ENCODE measurements around the gene KCNIP2.
A peak's percentile ranks its signal among the peaks of the same experiment; 100 is the strongest.

Gene KCNIP2

DNA sequence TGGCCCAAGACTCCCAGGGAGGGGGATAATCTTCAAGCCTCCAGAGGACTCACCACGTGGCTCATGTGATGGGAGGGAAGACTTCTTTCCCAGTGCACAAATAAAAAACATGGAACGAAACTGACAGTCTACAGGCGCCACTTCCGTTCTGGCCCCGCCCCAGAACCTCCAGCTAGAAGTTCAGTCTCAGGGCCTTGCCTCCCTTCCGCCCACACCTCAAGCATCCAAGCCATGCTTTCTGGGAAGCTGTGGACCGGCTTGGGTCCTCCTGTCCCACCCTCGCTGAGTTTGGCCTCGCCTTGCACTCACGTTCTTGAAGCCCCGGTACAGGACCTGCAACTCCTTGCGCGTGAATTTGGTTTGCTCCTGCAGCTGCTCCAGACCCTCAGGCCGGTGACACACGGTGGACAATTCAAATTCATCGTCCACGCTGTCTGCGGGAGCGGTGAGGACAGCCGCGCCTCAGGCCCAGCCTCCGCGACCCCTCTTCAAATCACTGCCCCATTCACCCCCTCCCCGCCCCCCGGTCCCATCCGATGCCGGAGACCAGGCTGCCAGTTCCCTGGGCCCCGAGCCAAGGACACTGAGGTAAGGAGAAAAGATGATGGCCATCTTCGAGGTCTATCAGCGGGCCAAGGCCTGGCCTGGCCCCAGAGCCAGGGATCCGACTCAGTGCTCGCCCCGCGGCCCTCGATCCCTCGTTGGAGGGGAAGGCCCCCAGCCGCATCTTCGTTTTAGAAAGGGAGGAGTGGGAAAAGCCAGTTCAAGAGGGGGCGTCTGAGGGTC lies 14.6 kb downstream of the KCNIP2 start:
- TF ChIP-seq, protein P1, sequence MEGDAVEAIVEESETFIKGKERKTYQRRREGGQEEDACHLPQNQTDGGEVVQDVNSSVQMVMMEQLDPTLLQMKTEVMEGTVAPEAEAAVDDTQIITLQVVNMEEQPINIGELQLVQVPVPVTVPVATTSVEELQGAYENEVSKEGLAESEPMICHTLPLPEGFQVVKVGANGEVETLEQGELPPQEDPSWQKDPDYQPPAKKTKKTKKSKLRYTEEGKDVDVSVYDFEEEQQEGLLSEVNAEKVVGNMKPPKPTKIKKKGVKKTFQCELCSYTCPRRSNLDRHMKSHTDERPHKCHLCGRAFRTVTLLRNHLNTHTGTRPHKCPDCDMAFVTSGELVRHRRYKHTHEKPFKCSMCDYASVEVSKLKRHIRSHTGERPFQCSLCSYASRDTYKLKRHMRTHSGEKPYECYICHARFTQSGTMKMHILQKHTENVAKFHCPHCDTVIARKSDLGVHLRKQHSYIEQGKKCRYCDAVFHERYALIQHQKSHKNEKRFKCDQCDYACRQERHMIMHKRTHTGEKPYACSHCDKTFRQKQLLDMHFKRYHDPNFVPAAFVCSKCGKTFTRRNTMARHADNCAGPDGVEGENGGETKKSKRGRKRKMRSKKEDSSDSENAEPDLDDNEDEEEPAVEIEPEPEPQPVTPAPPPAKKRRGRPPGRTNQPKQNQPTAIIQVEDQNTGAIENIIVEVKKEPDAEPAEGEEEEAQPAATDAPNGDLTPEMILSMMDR (conservative IDR thresholded peaks at IDR 0.05; ENCODE audit: low read depth, low read length) = no peak
- Histone ChIP-seq H4K20me1 (ENCODE audit: insufficient read depth) (no peaks in the 10 kb centered on the region), H2AFZ (ENCODE audit: low read depth) (no peak overlapping the region), H3K4me2 (peak overlapping the region; percentile 48), H3K4me3 (IDR thresholded peaks at IDR 0.05; ENCODE audit: insufficient read depth, low read depth, low read length) (no peak overlapping the region), H3K79me2 (ENCODE audit: insufficient read depth, low read depth) (no peaks in the 10 kb centered on the region), H3K27ac (no peak overlapping the region), H3K27me3 (ENCODE audit: insufficient read depth, low read depth) (no peaks in the 10 kb centered on the region), H3K4me1 (ENCODE audit: low read depth, poor library complexity, severe bottlenecking) (peaks cover 17% of the 10 kb centered on the region), H3K36me3 (ENCODE audit: insufficient read depth) (no peaks in the 10 kb centered on the region), H3K9ac (no peak overlapping the region)

DNA sequence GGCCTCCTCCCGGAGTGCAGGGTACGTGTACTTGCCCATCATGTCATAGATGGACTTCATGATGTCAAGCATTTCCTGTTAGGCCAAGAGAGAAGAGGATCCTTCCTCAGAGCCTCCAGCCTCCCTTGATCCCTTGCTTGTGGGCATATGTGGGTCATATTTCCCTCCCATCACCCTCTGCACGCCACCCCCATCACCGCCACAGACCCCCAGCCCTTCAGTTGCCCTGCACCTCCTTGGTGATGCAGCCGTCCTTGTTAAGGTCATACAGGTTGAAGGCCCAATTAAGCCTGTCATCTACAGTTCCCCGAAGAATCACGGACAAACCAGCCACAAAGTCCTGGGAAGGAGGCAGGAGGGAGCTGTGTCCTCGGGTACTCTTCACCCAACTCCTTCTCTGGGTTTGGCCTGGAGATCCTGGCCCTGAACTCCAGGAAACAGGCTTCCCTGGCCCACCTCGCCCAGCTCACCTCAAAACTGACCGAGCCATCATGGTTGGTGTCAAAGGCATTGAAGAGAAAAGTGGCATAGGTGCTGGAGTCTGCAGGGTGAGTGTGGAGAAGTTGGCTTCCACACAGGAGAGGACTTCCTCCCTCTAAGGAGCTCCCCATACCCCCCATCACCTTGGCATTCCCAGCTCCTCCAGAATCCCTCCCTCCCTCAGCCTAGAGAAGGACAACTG lies 15.5 kb downstream of the KCNIP2 start:
- Histone ChIP-seq H3K27me3 (ENCODE audit: insufficient read depth, low read depth) (no peaks in the 10 kb centered on the region), H2AFZ (ENCODE audit: low read depth) (no peak overlapping the region), H3K9ac (no peak overlapping the region), H3K79me2 (ENCODE audit: insufficient read depth, low read depth) (no peaks in the 10 kb centered on the region), H3K36me3 (ENCODE audit: insufficient read depth) (no peaks in the 10 kb centered on the region), H3K27ac (no peak overlapping the region), H3K4me2 (no peak overlapping the region), H3K4me1 (ENCODE audit: low read depth, poor library complexity, severe bottlenecking) (peaks cover 17% of the 10 kb centered on the region), H4K20me1 (ENCODE audit: insufficient read depth) (no peaks in the 10 kb centered on the region), H3K4me3 (IDR thresholded peaks at IDR 0.05; ENCODE audit: insufficient read depth, low read depth, low read length) (no peak overlapping the region)
- TF ChIP-seq, protein P1 (conservative IDR thresholded peaks at IDR 0.05; ENCODE audit: low read depth, low read length) = no peak

GRCh38 chr10:101826852-101827434 lies 16.7 kb downstream of the KCNIP2 start:
- Histone ChIP-seq H3K79me2 (ENCODE audit: insufficient read depth, low read depth) (no peaks in the 10 kb centered on the region), H3K4me1 (ENCODE audit: low read depth, poor library complexity, severe bottlenecking) (peaks cover 17% of the 10 kb centered on the region), H2AFZ (ENCODE audit: low read depth) (no peak overlapping the region), H3K27ac (no peak overlapping the region), H3K27me3 (ENCODE audit: insufficient read depth, low read depth) (no peaks in the 10 kb centered on the region), H4K20me1 (ENCODE audit: insufficient read depth) (no peaks in the 10 kb centered on the region), H3K4me3 (IDR thresholded peaks at IDR 0.05; ENCODE audit: insufficient read depth, low read depth, low read length) (no peak overlapping the region), H3K9ac (no peak overlapping the region), H3K36me3 (ENCODE audit: insufficient read depth) (no peaks in the 10 kb centered on the region), H3K4me2 (no peak overlapping the region)
- TF ChIP-seq, protein P1 (conservative IDR thresholded peaks at IDR 0.05; ENCODE audit: low read depth, low read length) = no peak

DNA sequence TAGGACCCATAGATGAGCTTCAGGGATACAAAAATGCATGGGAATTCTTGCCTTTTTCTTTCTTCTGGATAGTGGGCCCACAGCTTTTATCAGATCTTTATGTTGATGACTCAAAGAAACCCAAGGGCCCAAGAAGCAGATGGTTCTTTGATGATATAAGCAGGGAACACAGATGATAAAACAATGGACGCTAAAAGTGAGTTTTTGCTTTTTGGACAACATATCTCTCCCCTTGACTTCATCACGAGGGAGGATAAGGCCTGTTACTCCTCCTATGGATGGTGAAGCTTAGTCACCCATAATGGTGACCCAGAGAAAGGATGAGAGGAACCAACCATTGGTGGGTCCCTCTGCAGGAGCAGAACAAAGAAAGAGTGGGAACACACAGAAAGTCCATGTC lies 18.9 kb downstream of the KCNIP2 start:
- peaks cover 2% of the 10 kb centered on the region for H3K4me1 ChIP-seq (ENCODE audit: low read depth, poor library complexity, severe bottlenecking)
- H3K4me3 ChIP-seq (IDR thresholded peaks at IDR 0.05; ENCODE audit: insufficient read depth, low read depth, low read length) = no peak overlapping the region
- TF ChIP-seq, protein P1 (conservative IDR thresholded peaks at IDR 0.05; ENCODE audit: low read depth, low read length) = no peak
- no peak overlapping the region for H3K4me2 ChIP-seq
- H3K27me3 ChIP-seq (ENCODE audit: insufficient read depth, low read depth) = no peaks in the 10 kb centered on the region
- no peak overlapping the region for H3K27ac ChIP-seq
- H3K36me3 ChIP-seq (ENCODE audit: insufficient read depth) = no peaks in the 10 kb centered on the region
- no peak overlapping the region for H2AFZ ChIP-seq (ENCODE audit: low read depth)
- 0 out of 2 replicates have a peak, but pooled peaks cover 2% of the 10 kb centered on the region for H3K79me2 ChIP-seq (ENCODE audit: insufficient read depth, low read depth)
- no peak overlapping the region for H3K9ac ChIP-seq
- H4K20me1 ChIP-seq (ENCODE audit: insufficient read depth) = no peaks in the 10 kb centered on the region
